ENCODE results near the gene CD34.

CD34 gene

DNA sequence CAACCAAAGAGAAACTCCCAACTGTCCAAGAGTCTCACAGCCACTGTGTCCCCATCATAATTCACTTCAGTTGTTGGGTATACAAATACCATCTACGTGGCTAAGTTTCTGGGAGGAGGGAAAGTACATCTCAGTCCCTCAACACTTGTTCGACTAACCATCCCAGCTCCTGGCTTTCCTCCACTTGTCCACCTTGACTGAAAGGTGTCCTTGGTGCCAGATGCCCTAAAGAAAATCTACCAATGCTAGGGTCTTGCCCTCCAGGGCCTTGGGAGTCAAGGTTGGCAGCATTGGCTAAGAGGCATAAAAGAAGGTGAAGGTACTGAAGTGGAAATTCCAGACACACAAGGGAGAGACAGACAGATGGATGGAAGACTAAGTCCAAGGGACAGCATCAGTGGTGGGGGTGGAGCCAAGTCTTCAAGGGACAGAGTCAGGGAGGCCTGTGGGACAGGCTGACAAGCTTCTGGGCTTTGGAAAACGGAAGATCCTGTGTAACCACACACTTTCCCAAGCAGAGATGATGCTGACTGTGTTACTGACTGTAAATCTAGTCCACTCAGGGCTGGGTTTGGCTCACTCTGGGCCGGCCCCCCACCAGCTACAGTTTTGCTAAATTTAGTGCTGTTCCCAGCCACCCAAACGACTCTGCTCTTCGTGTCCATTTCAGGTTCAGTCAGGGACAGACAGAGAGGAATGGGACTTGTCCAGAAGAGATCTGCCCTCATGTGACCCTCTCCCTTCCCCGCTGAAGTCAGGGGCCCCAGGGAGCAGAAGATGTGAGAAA lies 60.1 kb downstream of the CD34 start:
- DNase-seq = no peak

DNA sequence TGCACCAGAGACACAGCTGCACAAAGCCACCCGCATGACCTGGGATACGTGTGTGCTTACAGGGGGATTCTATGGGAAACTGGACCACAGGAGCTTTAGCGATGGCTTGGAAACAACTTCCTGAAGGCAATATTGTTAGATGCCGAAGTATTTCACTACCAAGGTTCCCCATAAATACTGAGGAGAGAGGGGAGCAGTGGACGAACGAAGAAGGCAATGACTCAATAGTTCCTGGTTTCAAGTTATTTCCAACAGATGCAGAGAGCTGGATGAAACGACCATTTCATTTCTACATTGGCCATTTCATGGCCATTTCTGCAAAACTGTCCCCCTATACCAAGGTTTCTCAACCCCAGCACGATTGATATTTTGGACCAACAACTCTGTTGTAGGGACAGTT lies 61.3 kb downstream of the CD34 start:
- no peak for DNase-seq

DNA sequence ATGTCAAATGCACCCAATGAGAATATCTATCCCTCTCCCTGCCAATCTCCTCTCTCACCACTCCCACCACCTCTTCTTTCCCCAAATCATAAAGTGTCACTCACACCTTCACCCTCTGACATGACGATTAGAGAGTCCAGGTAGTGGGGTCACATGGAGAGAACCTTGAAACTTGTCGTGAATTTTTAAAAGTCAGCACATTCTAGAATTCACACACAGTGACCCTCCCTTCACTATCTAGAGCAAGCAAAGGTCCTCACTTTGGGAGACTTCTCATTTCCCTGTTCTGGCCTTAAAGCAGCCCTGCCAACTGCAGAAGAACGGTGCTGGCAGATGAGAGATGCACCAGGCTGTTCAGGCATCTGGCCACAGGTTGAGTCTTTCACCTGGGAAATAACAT lies 61.9 kb downstream of the CD34 start:
- DNase-seq = no peak

DNA sequence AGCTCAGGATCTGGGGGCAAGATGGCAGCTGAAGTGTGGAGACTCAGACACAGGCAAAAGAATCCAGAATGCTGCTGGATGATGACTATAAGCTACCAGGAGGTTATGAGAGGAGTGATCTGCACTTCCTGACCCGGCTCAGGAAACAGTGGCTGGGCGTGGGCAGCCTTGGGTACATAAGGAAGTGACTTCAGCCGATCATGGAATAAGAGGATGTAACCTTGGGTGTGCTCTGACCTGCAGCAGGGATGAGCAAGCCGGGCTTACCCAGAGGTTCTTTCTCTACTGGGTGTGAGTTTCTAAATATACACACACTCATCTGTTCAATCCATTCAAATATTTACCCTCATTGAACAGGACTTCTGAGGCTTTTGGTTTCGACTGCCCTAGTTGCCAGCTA lies 62.7 kb downstream of the CD34 start:
- DNase-seq = no peak

DNA sequence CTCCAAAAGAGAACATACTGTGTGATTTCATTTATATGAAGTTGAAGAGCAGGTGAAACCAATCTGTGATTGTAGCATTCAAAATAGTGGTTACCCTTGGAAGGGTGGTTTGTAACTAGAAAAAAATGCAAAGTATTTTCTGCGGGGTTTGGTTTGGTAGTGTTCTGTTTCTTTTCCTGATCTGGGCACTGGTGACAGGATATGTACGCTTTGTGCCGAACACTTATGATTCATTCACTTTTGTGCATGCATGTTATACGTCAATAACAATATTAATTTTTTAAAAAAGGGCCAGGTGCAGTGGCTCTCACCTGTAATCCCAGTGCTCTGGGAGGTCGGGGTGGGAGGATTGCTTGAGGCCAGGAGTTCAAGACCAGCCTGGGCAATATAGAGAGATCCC lies 63.8 kb downstream of the CD34 start:
- no peak for DNase-seq

DNA sequence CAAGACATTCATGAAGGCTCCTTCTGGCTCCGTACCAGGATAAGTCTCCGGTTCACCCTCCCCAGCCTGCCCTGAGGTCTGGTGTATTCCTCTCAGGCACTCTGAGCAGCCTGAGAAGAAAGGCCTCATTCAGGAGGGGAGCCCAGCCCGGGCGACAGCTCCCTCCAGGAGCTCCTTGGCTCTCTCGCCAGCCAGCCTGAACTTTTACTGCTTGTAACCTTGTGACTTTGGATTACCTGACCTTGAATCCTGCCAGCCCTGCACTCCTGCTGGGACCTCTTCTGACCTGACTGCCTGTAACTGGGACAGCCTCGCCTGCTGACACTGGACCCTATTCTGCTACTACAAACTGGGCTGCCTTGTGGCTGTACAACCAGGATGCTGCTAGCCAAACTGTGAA lies 65.8 kb downstream of the CD34 start:
- no peak for DNase-seq

DNA sequence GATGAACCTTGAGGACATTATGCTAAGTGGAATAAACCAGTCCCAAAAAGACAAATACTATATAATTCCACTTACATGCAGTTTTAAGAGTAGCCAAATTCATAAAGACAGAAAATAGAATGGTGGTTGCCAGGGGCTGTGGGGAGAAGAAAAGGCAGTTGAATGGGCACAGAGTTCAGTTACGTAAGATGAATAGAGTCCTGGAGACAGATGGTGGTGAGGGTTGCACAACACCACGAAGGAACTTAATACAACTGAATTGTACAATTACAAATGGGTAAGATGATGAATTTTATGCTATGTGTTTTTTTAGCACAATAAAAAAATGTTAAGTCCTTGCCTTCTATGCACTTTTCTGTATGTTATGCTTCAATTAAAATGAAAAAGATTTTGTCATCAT lies 66.6 kb downstream of the CD34 start:
- no peak for DNase-seq

DNA sequence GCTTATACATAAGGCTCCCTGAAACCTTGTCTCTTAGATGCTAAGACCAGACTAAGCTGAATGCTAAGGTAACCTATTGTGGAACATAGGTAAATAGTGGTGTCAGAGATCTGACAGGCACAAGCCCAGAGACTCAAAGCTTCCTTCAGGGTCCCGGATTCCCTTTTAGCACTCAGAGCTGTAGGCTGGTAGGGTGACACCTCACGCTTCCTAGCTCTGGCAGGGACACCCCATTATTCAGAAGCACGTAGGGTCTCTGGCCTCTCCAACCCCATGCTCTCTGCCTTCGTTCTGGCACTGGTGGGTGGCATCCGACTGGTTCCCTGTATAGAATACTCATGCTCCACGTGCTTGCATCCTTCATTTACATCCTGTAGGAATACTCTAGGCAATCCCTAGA lies 68.4 kb downstream of the CD34 start:
- no peak for DNase-seq

DNA sequence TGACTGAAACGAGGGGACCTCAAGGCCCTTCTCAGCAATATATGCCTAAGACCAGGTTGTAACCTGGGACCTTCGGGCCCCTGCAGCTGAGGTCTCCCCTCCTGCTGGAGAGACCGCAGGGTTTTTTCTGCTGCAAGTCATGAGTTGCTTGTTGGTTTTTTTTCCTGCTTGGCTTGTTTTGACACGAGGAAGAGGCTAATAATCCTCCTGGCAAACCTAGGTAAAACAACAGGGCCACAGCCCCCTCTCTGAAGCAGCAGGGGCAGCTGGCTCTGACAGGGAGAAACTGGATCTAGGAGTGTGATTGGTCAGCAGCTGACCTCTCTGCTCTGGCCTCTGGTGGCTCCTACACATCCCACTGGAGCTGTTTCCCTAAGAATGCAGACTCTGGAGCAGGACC lies 69.0 kb downstream of the CD34 start:
- no peak for DNase-seq

DNA sequence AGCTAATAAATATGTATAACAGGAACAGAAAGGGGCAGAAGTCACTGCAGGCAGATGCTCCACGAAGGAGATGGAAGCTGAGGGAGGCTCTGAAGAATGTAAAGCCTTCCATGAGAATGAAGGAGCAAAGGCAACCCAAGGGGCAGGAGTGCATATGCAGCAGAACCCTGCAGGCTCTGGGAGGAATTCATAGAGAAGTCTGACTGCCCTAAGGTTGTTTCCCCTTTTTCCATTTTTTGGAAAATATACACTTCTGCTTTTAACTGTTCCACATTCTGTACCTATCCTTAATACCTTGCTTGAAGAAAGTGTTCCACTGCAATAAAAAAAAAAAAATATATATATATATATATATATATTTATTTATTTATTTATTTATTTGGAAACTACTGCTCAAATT lies 69.6 kb downstream of the CD34 start:
- DNase-seq = no peak

DNA sequence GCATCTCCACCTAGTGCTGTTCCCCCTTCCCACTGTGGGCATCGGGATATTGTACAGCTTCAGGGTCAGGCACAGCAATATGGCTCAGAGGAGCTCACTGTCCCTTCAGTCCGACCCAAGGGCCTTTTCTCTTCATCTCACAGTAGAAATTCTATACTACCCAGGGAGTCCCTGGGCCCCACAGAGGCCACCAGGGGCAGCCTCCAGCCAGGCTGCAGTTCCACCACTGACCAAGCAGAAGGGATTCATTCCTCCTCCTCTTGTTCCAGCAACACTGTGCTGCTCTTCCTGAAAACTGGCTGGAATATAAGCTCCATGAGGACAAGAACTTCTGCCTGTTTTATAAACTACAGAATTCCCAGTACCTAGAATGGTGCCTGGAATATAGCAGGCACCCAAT lies 70.5 kb downstream of the CD34 start:
- DNase-seq = no peak

DNA sequence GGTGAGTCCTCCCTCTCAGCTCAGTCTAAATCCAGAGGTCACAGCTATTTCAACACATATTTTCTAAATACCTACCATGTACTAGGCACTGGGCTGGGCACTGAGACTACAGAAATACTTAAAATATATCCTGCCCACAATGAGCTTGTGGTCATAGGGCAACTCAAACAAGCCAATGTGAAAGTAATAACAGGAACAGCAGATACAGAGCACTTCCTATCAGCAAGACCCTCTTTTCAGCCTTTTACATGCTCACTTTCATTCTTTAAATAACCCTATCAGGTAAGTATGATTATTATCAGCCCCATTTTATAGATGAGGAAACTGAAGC lies 71.9 kb downstream of the CD34 start:
- no peak for DNase-seq

DNA sequence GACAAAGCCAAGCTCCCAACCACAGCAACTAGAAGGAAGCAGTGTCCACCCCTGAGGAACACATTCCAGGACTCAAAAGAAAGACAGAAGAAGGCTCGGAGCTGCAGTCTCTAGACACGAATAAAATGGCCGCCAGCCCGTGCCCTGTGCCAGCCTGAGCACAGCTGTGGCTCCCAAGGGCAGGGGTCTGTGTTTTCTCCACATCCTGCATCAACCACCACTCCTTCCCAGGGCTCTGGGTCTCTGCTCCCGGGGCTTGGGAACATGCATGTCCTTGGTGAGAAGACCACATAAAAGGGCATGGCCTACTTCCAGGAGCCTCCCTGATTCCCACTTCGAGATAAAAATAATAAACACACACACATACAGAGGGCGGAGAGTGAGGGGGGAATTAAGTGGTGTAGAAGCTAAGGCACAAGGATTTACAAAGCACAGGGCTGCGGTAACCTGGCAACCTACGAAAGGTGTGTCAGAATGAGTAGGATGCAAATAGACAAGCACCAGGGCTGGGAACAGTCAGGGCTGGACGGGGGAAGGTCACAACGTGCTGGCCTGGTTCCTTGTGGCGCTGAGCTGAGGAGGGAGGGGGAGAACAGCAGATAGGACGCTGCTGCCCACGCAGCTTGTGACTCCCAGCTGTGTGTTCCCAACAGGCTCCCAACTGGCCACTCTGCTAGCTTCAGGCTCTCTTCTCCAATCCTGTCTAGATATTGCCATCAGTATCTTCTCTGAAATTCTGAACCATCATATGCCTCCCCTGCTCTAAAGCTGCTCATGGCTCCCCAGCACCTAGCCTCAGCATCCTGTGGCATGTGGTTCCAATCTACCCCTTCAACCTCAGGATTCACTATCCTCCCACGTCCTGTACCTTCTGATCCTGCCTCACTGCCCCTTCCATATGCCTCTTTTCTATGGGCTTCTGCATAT lies 72.5 kb downstream of the CD34 start:
- DNase-seq = no peak

DNA sequence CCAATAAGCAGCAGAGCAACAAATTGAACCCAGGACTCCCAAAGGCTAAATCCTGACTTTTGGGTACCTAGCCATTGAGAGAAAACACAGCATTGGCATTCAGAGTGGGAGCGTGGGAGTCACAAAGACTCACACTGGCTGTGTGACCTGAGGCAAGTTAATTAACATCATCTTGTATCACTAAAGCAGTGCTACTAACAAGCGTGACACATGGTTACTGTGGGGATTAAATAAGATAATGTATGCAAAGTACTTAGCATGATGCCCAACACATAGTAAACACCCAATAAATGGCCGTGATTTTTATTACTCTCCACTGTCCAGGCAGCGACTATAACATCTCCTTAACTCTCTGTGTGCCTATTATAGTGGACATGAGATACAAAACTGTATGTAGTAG lies 73.3 kb downstream of the CD34 start:
- no peak for DNase-seq

DNA sequence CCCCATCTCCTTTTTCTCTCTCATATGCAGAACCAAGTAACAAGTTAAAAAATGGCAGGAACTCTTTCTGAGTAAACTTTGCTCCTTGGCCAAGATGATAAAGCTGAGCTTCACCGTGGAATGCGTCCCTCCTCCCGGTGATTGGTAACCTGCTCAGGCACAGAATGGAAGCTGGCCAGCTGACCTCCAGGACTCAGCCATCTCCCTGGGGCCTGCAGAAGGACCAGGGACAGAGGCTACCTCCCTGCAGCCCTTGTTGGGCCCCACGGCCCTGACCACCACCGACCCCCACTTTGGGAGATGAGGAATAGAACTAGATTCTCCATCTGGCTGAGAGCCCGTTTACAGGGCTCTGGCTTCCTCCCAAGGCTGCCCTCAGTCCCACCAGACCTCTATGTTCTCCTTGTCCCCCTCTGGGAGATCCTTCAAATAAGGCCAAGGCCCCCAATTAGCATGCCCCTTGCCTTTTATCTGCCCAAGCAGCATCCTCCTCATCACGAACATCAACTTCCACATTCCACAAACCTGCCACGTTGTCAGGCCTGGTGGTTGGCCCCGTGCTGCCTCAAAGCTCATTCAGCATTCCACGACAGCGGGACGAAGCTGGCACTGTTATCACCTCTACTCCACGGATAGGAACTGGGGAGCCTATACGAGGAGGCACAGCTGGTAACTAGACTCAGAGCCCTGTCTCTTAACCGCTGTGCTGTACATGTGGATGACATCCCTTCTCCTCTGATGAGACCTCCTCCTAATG lies 74.2 kb downstream of the CD34 start:
- no peak for DNase-seq

DNA sequence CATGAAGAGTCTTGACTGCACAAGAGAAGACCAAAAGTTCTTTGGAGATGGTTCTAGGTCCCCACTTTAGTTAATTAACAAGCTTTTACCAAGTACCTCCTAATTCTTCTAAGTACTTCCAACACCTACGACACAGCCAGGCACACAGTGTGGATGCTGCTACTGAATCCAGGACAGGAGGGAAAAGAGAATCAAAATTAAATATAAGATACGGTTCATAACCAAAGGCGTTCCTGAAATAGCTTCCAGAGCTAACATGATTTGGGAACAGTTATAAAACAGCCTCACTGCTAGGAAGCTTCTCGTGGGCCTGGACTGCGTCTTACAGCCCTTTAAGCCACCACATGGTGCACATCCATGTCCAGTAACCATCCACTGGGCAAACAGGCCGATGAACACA lies 75.0 kb downstream of the CD34 start:
- DNase-seq = no peak

DNA sequence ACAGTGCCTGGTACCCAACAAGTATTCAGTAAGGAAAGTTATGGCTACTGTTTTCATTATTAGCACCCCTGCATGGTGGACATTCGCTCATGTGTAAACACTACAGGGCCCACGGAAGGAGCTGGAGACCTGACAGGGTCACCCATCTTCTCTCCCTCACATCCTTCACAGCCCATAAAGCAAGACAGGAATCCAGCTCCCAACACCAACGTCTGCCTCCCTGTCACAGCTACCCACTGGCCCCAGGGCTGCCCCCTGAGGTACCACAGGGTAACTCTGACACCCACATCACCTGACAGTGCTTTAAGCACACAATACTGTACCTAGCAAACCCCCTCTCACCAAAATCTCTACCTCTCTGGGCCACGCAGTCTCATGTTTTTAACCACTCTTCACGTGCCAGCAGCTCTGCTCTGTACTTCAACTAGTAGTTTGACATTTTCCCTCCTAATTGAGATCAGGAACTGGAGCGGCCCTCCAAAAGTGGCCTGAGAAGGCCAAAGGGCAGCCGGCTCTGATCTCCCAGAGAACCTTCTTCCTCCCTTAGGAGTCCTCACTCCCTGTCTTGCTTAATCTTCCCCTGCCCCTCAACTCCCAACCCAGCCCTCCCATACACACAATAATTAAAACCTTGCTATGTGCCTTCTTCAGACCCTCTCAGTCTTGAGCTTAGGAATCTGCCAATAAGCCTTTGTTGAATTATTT lies 76.8 kb downstream of the CD34 start:
- no peak for DNase-seq

DNA sequence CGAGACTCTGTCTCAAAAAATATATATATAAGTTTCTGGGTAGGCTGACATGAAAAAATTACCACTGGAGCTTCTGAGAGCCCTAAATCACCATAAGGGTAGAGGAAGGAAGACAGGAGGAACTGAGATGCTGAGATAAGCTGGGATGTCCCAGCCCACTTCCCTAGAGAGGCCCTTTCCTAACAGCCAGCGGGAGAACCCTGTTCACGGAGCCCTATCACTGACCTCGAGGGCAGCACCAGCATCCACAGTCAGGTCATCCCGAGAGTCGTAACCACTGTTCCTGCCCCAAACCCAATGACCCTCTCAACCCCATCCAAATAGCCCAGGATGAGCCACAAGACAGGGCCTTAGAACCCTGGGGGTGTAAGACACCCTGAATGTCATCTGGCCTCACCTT lies 77.5 kb downstream of the CD34 start:
- no peak for DNase-seq

DNA sequence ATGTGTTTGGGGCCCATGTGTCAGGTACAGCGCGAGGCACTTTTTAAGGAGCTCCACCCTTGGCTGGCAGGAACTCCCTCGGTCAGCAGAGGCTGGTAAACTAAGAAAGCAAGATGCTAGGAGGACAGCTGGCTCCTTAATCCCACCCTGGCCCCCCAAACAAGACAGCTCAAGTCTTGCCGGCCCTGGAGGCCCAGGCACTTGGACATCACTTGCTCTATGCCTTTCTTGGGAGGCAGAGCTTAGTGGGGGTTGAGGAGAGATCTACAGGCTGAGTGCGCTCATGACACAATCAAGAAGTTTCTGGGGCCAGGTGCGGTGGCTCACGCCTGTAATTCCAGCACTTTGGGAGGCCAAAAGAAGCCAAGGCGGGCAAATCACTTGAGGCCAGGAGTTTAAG lies 78.1 kb downstream of the CD34 start:
- DNase-seq = no peak

DNA sequence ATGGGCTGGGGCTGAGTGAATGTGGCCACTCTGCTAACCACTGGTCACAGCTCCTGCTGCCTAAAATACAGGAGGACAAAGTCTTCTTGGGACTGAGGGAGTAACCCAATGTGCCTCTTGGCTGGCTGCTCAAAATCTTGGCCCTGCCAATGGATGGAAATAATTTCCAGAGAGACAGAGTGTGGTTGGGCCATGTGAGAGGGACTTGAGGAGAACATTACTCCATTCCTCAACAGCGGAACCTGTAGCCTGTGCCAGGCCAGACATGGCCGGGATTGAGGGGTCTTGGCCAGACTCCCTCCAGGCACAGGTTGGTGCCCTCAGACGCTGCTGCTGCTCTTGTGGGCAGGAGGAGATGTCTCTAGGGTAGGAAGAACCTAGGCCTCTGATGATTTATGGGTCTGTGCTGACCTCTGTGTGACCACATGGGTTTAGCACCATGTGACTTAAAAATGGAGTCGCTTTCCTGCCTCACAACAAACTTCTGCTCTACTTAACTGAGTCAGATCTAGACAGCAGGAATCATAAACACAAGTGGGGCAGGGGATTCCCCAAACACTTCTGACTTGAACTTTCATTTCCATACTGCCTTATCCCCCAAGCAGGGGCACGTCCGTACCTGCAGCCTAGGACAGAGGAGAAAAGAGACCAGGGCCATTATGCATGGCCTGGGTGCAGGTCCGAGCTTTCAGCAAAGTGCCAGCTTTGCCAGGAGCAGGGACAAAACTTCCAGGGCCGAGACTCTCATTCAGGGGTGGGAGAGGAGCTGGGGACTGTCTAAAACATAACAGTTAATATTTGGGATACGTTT lies 79.2 kb downstream of the CD34 start:
- DNase-seq = no peak
